Measurements from ENCODE around the gene COPG1. TPM values are rescaled to one million over a fixed set of nuclear protein-coding genes. Genes with fewer than 3 reads are reported as not detected.

Gene COPG1
- total RNA-seq, 1 donor from 2014 or later: 159 TPM

GRCh38 chr3:129317014-129317771, 67.8 kb downstream of the COPG1 start:
- no peak for TF ChIP-seq CTCF (IDR thresholded peaks at IDR 0.05; ENCODE audit: insufficient read depth, low read length, poor library complexity, severe bottlenecking)
- H3K36me3 ChIP-seq (ENCODE audit: control insufficient read depth, insufficient read depth, low read length): no peaks in the 10 kb centered on the region
- H3K27me3 ChIP-seq (ENCODE audit: control insufficient read depth, insufficient read depth, low read length): no peaks in the 10 kb centered on the region
- no peak for DNase-seq (ENCODE audit: low read depth)
- H3K4me3 ChIP-seq (ENCODE audit: low read depth, low read length): peak overlapping the region; percentile 93

- TF ChIP-seq CTCF (IDR thresholded peaks at IDR 0.05; ENCODE audit: insufficient read depth, low read length, poor library complexity, severe bottlenecking): no peak
- no peak for DNase-seq (ENCODE audit: low read depth)
- H3K27me3 ChIP-seq (ENCODE audit: control insufficient read depth, insufficient read depth, low read length): no peaks in the 10 kb centered on the region
- no peaks in the 10 kb centered on the region for H3K36me3 ChIP-seq (ENCODE audit: control insufficient read depth, insufficient read depth, low read length)
- no peak overlapping the region for H3K4me3 ChIP-seq (ENCODE audit: low read depth, low read length)
Observed at GRCh38 chr3:129317848-129318247, 68.4 kb downstream of the COPG1 start.

DNA sequence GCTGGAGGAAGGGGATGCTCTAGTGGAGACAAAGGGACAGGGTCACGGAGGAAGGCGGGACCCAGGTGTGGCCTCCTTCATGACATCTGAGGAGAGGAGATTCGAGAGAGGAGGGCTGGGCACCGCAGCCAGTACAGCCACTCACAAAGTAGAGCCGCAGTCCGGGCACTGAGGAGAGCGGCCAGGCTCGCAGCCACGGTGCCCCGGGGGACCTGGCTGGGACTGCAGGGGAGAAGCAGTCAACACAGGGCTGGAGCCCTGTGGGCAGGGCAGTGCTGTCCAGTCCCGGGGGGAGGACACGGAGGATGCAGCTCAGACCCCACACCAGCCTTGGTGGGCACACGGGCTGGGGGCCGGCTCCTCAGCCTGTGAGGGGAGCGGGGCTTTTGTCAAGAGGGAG, 69.5 kb downstream of the COPG1 start:
- H3K27me3 ChIP-seq (ENCODE audit: control insufficient read depth, insufficient read depth, low read length): no peaks in the 10 kb centered on the region
- no peak overlapping the region for H3K4me3 ChIP-seq (ENCODE audit: low read depth, low read length)
- no peaks in the 10 kb centered on the region for H3K36me3 ChIP-seq (ENCODE audit: control insufficient read depth, insufficient read depth, low read length)
- no peak for DNase-seq (ENCODE audit: low read depth)
- no peak for TF ChIP-seq CTCF (IDR thresholded peaks at IDR 0.05; ENCODE audit: insufficient read depth, low read length, poor library complexity, severe bottlenecking)

GRCh38 chr3:129320261-129320660, 70.9 kb downstream of the COPG1 start:
- H3K27me3 ChIP-seq (ENCODE audit: control insufficient read depth, insufficient read depth, low read length): no peaks in the 10 kb centered on the region
- no peak for DNase-seq (ENCODE audit: low read depth)
- H3K36me3 ChIP-seq (ENCODE audit: control insufficient read depth, insufficient read depth, low read length): no peaks in the 10 kb centered on the region
- no peak overlapping the region for H3K4me3 ChIP-seq (ENCODE audit: low read depth, low read length)
- no peak for TF ChIP-seq CTCF (IDR thresholded peaks at IDR 0.05; ENCODE audit: insufficient read depth, low read length, poor library complexity, severe bottlenecking)

GRCh38 chr3:129320825-129321487, 71.5 kb downstream of the COPG1 start:
- no peak for DNase-seq (ENCODE audit: low read depth)
- Histone ChIP-seq H3K4me3 (ENCODE audit: low read depth, low read length) (no peak overlapping the region), H3K27me3 (ENCODE audit: control insufficient read depth, insufficient read depth, low read length) (no peaks in the 10 kb centered on the region), H3K36me3 (ENCODE audit: control insufficient read depth, insufficient read depth, low read length) (no peaks in the 10 kb centered on the region)
- no peak for TF ChIP-seq CTCF (IDR thresholded peaks at IDR 0.05; ENCODE audit: insufficient read depth, low read length, poor library complexity, severe bottlenecking)
